CD4-positive, alpha-beta T cell treated with Interleukin-15 for 4 hours (primary cell): ENCODE measurements around the gene CKM.
"Not testable (repeated sequence)": the region's sequence is repeated elsewhere in the genome, so short reads cannot be mapped to it uniquely, and the experiment has no call there.

Experiments used
- DNase-seq: peaks from one replicate; pipeline ENCODE4 v3.0.0-alpha.2; 2020; ENCODE audit warnings: low spot score

The CKM gene

GRCh38 chr19:45320997-45321775, 1.5 kb downstream of the CKM start:
- no peak for DNase-seq

DNA sequence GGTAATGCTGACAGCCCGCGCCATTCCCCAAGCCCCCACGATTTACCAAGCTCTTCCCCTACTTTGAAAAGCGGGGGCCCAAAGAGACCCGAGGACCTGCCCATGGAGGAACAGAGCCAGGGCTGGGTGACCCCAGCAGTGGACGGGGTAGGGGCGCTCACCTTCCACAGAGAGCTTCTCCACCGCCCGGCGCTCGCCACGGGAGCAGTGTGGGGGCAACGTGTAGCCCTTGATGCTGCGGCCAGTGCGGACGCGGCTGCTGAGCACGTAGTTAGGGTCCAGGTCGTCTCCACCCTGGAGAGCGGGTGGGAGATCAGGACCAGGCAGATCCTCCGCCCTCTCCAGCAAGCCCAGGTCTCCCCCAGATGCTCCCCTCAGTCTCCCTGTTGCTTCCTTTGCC, 7.4 kb downstream of the CKM start:
- no peak for DNase-seq

DNA sequence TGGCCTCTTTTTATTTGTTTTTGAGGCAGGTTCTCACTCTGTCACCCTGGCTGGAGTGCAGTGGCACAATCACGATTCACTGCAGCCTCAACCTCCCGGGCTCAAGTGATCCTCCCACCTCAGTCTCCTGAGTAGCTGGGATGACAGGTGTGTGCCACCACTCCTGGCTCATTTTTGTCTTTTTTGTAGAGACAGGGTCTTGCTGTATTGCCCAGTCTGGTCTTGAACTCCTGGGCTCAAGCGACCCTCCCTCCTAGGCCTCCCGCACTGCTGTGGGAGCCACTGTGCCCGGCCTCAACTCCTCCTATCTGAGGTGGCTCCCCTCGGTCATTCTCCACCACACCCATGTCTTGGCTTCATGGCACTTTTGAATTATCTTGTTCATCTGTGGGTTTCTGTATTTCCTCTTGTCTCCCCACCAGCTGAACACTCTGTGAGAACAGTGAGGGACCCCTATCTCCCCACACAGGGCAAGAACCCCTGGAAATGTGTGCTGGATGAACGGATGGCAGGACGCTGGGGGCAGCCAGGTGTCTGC, 7.9 kb downstream of the CKM start:
- no peak for DNase-seq

DNA sequence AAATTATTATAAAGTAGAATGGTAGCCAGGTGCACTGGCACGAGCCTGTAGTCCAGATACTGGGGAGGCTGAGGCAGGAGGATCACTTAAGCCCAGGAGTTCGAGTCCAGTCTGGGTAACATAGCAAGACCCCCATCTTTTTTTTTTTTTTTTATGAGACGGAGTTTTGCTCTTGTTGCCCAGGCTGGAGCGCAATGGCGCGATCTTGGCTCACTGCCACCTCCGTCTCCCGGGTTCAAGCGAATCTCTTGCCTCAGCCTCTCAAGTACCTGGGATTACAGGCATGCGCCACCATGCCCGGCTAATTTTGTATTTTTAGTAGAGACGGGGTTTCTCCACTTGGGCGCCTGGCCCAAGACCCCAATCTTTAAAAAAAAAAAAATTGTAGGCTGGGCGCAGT, 10.4 kb downstream of the CKM start:
- DNase-seq: not testable (repeated sequence)

DNA sequence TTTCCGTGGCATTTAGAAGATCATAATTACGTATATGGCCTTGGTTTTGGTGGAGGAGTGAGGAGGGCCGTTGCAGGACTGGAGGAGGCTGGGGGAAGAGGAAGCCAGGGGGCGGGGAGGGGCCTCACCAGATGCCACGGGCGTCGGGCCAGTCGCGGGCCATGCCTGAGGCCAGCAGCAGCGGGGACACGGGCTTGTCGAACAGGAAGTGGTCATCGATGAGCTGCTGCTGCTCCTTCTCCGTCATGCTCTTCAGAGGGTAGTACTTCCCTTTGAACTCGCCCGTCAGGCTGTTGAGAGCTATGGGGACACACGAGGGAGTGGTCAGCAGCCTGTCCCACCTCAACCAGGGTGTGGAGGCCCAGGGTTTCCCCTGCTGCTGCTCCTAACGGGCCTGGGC, 11.1 kb downstream of the CKM start:
- no peak for DNase-seq

GRCh38 chr19:45309322-45309721, 13.4 kb downstream of the CKM start:
- not testable (repeated sequence) for DNase-seq

DNA sequence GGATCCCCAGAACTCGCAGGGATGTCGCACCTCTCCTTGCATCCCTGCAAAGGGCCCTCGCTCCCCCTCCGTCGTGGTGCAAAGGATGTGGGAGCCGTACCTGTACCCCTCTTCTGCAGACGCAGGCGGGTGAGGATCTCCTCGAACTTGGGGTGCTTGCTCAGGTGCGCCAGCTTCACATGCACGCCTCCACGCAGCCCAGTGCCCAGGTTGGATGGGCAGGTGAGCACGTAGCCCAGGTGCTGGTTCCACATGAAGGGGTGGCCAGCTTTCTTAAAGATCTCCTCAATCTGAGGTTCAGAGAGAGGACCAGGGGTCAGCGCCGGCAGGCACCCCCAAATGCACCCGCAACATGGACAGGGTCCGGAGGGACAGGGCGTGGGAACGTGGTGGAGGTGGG, 15.3 kb downstream of the CKM start:
- DNase-seq: no peak

GRCh38 chr19:45306518-45307027, 16.1 kb downstream of the CKM start:
- DNase-seq: no peak

DNA sequence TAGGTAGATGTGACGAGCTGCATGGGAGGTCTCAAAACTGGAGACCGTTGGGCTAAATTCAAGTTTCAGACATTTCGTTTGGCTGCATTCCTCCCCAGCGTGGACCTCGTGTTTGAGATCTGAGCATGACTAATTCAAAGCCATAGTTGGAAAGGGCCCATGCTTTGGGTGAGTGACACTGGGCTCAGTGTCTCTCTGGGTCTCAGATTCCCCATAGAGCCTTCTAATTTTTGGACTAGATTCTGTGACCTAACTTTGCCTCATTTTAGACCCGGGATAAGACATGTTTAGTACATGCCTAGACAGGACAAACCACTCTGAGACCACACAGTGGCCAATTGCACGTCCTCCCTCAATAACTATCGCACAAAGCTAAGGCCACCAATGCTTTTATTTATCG, 16.6 kb downstream of the CKM start:
- no peak for DNase-seq

- DNase-seq: no peak
Measured at GRCh38 chr19:45305421-45305820, 17.3 kb downstream of the CKM start.

DNA sequence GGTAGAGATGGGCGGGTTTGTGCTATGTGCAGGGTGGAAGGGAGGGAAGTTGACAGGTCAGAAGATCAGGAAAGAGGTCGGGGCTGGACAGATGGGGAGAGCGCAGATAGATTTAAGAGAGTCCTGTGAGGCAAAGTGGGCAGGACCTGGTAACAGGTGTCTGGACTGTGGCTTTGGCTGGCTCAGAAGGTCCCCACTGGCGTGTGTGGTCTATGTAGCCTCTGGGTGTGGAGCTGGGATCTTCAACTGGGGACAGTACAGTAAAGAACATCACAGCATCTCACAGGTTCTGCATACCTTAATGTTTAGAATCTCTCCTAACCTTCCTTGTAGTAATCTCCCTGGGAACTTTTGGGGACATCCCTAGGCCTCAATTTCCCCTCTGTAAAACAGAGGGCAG, 17.7 kb downstream of the CKM start:
- no peak for DNase-seq

DNA sequence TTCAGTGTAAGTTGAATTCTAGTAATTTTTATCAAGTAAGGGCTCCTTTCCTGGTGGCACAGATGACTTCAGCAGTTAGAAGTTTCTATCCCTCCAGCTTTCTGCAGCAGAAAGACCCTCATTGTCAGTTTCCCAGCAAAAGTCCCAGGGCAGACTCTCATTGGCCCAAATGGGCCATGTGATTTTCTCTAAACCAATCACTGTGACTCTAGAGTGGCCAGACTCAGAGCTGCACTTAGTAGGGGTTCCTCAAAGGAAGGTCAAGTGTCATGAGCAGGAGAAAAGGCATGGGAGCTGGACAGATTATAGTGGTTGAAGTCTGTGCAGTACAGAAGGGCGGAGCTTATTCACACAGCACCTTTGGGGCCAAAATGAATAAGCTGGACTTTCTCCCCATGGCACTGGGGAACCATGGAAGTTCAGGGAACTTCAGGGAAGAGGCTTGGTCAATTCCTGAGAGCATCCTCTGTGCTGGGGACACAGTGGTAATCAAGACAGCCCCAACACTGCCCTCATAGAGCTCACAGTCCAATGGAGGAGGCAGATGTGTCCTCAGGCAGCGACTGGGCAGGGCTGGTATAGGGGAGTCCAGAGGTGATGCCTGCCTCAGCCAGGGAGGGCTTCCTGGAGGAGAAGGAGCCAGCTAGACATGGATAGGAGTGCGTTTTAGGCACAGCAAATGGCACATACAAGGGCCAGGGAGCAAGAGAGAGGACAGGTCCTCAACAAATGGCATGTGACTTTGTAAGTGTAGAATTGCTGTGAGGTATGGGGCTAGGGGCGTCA, 18.3 kb downstream of the CKM start:
- no peak for DNase-seq

DNA sequence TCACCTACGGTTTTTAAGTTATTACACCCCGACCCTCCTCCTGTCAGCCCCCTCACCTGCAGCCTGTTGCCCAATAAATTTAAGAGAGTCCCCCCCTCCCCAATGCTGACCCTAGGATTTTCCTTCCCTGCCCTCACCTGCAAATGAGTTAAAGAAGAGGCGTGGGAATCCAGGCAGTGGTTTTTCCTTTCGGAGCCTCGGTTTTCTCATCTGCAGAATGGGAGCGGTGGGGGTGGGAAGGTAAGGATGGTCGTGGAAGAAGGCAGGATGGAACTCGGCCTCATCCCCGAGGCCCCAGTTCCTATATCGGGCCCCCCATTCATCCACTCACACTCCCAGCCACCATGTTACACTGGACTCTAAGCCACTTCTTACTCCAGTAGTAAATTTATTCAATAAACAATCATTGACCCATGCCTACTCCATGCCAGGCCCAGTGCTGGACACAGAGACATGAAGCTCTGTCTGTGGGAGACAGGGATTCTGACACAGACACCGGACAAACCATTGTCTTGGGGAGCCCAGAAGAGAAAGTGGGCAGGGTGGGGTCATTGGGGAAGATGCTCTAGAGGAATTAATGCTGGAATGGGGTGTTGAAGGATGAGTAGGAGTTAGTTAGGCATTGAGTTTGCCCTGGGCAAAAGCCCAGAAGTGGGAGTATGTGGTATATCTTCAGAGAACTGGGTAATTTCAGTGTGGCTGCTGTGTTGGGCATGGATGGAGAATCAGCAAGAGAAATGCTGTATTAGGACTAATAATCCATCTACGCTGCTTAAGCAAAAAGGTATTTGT, 19.2 kb downstream of the CKM start:
- no peak for DNase-seq

DNA sequence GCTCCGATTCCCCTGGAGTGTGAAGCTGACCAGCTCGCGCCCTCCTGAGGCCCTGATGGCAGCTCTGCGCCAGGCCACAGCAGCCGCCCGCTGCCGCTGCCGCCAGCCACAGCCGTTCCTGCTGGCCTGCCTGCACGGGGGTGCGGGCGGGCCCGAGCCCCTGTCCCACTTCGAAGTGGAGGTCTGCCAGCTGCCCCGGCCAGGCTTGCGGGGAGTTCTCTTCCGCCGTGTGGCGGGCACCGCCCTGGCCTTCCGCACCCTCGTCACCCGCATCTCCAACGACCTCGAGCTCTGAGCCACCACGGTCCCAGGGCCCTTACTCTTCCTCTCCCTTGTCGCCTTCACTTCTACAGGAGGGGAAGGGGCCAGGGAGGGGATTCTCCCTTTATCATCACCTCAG, 20.3 kb downstream of the CKM start:
- no peak for DNase-seq

GRCh38 chr19:45299719-45300118, 23.0 kb downstream of the CKM start:
- DNase-seq: no peak

- no peak for DNase-seq
Measured at GRCh38 chr19:45298264-45298663, 24.4 kb downstream of the CKM start.

DNA sequence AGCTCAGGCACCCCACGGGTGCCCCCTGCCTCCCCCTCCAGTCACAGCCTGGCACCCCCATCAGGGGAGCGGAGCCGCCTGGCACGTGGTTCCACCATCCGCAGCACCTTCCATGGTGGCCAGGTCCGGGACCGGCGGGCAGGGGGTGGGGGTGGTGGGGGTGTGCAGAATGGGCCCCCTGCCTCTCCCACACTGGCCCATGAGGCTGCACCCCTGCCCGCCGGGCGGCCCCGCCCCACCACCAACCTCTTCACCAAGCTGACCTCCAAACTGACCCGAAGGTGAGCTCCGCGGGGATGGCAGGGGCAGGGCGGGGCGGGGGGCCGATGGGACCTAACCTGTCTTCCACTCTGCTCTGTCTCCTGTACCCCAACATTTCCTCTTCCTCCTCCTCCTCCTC, 25.0 kb downstream of the CKM start:
- DNase-seq: no peak

GRCh38 chr19:45296355-45296754, 26.3 kb downstream of the CKM start:
- DNase-seq: no peak

- DNase-seq: no peak
Measured at GRCh38 chr19:45295873-45296272, 26.8 kb downstream of the CKM start.

- no peak for DNase-seq
Measured at GRCh38 chr19:45294291-45295029, 28.2 kb downstream of the CKM start.

DNA sequence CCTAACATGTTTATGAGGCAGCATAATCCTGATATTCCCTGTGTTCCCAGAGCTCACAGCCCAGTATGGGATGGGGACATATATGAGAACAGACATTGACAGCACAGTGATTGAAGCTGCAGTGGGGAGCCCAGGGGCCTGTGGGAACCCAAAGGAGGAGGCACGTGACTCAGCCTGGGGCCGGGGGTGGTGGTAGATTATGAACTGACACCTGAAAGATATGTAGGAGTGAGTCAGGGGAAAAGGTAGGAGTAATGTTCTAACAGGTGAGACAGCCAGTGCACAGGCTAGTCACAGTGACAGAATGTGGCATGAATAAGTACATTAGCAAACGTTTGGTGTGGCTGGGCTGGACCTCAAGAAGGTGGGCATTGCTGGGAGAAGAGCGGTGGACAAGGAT, 29.0 kb downstream of the CKM start:
- no peak for DNase-seq

- DNase-seq: no peak
Measured at GRCh38 chr19:45291834-45292233, 30.8 kb downstream of the CKM start.
